Measurements from ENCODE around the gene TCOF1. TPM values are rescaled to one million over a fixed set of nuclear protein-coding genes. Genes with fewer than 3 reads are reported as not detected.

TCOF1 gene
- total RNA-seq, 2 donors from 2014 or later, result 28.9 to 58.3 TPM

- WGBS, result 79% methylated on average over 4 of the region's 4 CpGs
- TF ChIP-seq POLR2A (IDR thresholded peaks at IDR 0.05), result no peak
- TF ChIP-seq POLR2AphosphoS5 (IDR thresholded peaks at IDR 0.05), result no peak
- TF ChIP-seq CTCF (IDR thresholded peaks at IDR 0.05), result no peak
- H3K4me3 ChIP-seq, result no peak overlapping the region
- DNase-seq (ENCODE audit: low spot score), result no peak
- intact Hi-C loops (cut with DNase I), result no loop called here
- H3K9me3 ChIP-seq, result no peaks in the 10 kb centered on the region
- no peaks in the 10 kb centered on the region for H3K36me3 ChIP-seq
- H3K27me3 ChIP-seq (replicated peaks; ENCODE audit: insufficient read depth), result no peaks in the 10 kb centered on the region
- no peaks in the 10 kb centered on the region for H3K4me1 ChIP-seq (replicated peaks)
- H3K27ac ChIP-seq, result no peak overlapping the region
Measured at GRCh38 chr5:150335778-150336177, 21.7 kb upstream of the TCOF1 start.

- WGBS, result 96% methylated on average over 10 of the region's 11 CpGs
- Histone ChIP-seq H3K9me3 (no peaks in the 10 kb centered on the region), H3K27me3 (replicated peaks; ENCODE audit: insufficient read depth) (no peaks in the 10 kb centered on the region), H3K4me3 (no peak overlapping the region), H3K36me3 (no peaks in the 10 kb centered on the region), H3K4me1 (replicated peaks) (no peaks in the 10 kb centered on the region), H3K27ac (no peak overlapping the region)
- intact Hi-C loops (cut with DNase I), result no loop called here
- DNase-seq (ENCODE audit: low spot score), result no peak
- TF ChIP-seq CTCF (IDR thresholded peaks at IDR 0.05) (no peak), POLR2A (IDR thresholded peaks at IDR 0.05) (no peak), POLR2AphosphoS5 (IDR thresholded peaks at IDR 0.05) (no peak)
Measured at GRCh38 chr5:150338546-150338945, 19.0 kb upstream of the TCOF1 start.

- no peaks in the 10 kb centered on the region for H3K27me3 ChIP-seq (replicated peaks; ENCODE audit: insufficient read depth)
- no peak overlapping the region for H3K4me3 ChIP-seq
- no peak for TF ChIP-seq POLR2A (IDR thresholded peaks at IDR 0.05)
- TF ChIP-seq POLR2AphosphoS5 (IDR thresholded peaks at IDR 0.05), result no peak
- TF ChIP-seq CTCF (IDR thresholded peaks at IDR 0.05), result no peak
- intact Hi-C loops (cut with DNase I), result no loop called here
- H3K27ac ChIP-seq, result no peak overlapping the region
- WGBS, result 42% methylated on average over 5 of the region's 5 CpGs
- H3K9me3 ChIP-seq, result no peaks in the 10 kb centered on the region
- no peaks in the 10 kb centered on the region for H3K36me3 ChIP-seq
- no peak for DNase-seq (ENCODE audit: low spot score)
- no peaks in the 10 kb centered on the region for H3K4me1 ChIP-seq (replicated peaks)
Measured at GRCh38 chr5:150339165-150339564, 18.3 kb upstream of the TCOF1 start.

- intact Hi-C loops (cut with DNase I), result no loop called here
- TF ChIP-seq POLR2AphosphoS5 (IDR thresholded peaks at IDR 0.05), result no peak
- TF ChIP-seq CTCF (IDR thresholded peaks at IDR 0.05), result no peak
- TF ChIP-seq POLR2A (IDR thresholded peaks at IDR 0.05), result no peak
- Histone ChIP-seq H3K9me3 (no peaks in the 10 kb centered on the region), H3K27ac (no peak overlapping the region), H3K4me3 (no peak overlapping the region), H3K4me1 (replicated peaks) (no peaks in the 10 kb centered on the region), H3K27me3 (replicated peaks; ENCODE audit: insufficient read depth) (no peaks in the 10 kb centered on the region), H3K36me3 (no peaks in the 10 kb centered on the region)
- 93% methylated on average over 4 of the region's 4 CpGs for WGBS
- DNase-seq (ENCODE audit: low spot score), result no peak
Measured at GRCh38 chr5:150339841-150340240, 17.7 kb upstream of the TCOF1 start.

GRCh38 chr5:150340614-150341255, 16.8 kb upstream of the TCOF1 start:
- no peak for DNase-seq (ENCODE audit: low spot score)
- Histone ChIP-seq H3K4me3 (no peak overlapping the region), H3K9me3 (no peaks in the 10 kb centered on the region), H3K36me3 (no peaks in the 10 kb centered on the region), H3K27ac (no peak overlapping the region), H3K4me1 (replicated peaks) (no peaks in the 10 kb centered on the region), H3K27me3 (replicated peaks; ENCODE audit: insufficient read depth) (no peaks in the 10 kb centered on the region)
- intact Hi-C loops (cut with DNase I), result no loop called here
- 88% methylated on average over 7 of the region's 7 CpGs for WGBS
- TF ChIP-seq CTCF (IDR thresholded peaks at IDR 0.05), result no peak
- no peak for TF ChIP-seq POLR2AphosphoS5 (IDR thresholded peaks at IDR 0.05)
- TF ChIP-seq POLR2A (IDR thresholded peaks at IDR 0.05), result no peak

All from prostate gland (tissue), 2 donors.